GM18868 (cell line): Measurements from ENCODE around the gene CAMSAP1.
"Not testable (repeated sequence)": the region's sequence is repeated elsewhere in the genome, so short reads cannot be mapped to it uniquely, and the experiment has no call there.

Source experiments
- ATAC-seq: cut with Tn5 transposase; IDR thresholded peaks from one replicate; pipeline ENCODE4 v1.9.1; 2021; ENCODE audit warnings: mild to moderate bottlenecking, moderate library complexity; ENCODE audit not compliant: unreplicated experiment

Gene CAMSAP1, protein sequence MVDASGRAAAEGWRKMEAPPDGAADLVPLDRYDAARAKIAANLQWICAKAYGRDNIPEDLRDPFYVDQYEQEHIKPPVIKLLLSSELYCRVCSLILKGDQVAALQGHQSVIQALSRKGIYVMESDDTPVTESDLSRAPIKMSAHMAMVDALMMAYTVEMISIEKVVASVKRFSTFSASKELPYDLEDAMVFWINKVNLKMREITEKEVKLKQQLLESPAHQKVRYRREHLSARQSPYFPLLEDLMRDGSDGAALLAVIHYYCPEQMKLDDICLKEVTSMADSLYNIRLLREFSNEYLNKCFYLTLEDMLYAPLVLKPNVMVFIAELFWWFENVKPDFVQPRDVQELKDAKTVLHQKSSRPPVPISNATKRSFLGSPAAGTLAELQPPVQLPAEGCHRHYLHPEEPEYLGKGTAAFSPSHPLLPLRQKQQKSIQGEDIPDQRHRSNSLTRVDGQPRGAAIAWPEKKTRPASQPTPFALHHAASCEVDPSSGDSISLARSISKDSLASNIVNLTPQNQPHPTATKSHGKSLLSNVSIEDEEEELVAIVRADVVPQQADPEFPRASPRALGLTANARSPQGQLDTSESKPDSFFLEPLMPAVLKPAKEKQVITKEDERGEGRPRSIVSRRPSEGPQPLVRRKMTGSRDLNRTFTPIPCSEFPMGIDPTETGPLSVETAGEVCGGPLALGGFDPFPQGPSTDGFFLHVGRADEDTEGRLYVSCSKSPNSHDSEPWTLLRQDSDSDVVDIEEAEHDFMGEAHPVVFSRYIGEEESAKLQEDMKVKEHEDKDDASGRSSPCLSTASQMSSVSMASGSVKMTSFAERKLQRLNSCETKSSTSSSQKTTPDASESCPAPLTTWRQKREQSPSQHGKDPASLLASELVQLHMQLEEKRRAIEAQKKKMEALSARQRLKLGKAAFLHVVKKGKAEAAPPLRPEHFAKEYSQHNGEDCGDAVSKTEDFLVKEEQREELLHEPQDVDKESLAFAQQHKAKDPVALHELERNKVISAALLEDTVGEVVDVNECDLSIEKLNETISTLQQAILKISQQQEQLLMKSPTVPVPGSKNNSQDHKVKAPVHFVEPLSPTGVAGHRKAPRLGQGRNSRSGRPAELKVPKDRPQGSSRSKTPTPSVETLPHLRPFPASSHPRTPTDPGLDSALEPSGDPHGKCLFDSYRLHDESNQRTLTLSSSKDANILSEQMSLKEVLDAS (N-terminal part only)

DNA sequence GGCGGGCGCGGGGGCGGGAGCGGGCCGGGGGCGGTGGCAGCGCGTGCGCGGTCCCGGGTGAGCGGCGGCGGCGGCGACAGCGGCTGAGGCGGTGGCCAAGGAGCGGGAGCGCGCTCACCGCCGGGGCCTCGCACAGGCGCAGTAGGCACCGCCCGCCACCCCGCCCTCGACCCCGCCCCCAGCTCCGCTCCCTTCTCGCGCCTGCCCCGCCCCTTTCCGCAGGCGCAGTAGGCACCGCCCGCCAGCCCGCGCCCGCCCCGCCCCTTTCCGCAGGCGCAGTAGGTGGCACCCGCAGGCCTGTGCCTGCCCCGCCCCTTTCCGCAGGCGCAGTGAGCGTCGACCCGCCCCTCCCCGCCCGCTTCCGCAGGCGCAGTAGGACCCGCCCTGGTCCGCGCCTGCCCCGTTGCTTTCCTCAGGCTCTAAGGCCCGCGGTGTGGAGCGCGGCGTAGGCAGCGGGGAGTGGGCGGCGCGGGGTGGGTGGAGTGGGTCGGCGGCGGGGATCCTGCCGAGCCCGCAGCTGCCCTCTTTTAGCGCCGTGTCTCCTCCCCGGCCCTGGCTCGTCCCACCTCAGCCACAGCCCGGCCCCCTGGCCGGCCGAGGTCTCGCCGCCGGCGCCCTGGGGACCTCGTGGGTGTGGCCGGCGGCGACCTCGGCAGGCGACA is at the start of gene CAMSAP1:
TSS of gene CAMSAP1 (minus strand) at position 116 of the 662 bp plus-strand sequence. CDS start 387 bp downstream, outside the sequence.
- ATAC-seq: peak; percentile 81

DNA sequence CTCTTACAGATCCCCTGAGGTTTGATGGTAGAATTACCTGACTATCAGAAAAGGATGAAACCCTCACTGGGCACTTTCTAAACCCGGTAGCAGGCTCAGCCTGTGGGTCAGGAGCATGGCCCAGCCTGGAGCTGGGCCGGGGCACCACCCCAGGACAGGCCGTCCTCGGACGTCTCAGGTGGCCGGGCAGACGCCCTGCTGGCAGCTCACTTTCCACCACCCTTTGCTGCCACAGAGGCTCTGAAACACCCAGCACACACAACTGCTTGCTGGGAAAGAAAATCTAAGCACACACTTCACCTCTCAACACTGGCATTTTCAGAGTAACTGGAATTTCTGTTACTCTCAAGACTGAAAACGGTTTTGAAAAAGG is 49.4 kb upstream of the CAMSAP1 start:
- ATAC-seq: no peak

DNA sequence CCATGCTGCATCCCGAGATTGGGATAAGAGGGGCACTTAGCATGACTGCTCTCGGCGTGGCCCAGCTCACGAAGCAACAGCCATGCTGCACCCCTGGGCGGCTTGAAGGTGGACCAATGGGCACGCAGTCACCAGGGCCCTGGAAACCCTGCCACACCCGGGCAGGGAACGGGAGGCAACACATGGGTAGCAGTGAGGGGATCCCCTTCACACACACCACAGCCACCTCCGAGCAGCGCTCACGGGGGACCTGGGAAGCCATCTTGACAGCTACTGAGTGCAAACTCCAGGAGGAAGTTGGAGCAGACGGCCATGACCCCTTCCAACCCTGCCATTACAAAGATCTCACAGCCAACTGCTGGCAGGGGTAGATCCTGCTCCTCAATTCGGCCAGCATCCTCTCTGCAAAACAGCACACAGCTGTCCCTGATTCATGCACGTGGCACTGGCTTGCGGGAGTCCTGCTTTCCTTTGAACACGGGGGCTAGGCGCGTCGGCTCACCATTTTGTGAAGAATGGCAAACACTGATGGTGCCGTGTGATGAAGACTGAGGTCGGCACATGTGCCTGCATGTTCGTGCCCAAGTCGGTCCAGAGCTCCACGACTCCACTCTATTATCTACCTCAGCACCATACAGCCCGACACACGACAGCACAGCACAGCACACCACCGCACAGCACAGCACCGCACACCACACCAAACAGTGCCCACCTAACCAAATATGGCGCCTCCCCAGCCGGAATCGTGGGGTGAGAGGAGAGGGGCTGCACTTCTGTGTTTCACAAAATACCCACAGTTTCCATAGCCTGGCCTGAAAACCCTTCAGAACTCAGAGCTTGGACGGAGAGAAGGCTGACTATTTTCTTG is 48.8 kb upstream of the CAMSAP1 start:
- ATAC-seq: no peak

DNA sequence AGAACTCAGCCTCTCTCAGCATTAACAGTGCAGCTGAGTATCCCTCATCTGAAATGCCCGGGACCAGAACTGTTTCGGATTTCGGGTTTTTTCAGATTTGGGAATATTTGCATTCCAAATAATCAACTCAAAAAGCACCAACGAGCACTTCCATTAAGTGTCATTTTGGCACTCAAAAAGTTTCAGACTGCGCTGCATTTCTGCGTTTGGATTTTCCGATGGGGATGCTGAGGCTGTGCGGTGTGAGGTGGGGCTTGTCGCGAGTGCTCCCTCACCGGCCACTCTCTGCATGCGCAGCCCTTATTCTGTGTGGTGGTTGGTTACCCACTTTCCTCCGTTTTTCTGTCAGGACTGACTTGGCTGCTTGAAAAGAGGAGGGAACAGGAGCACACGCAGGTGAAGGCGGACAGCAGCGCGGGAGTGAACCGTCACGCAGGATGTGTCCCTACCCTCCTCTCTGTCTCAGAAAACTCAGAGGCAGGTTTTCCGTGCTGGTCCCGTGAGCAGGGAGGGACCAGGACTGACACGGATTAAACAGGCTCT is 45.4 kb upstream of the CAMSAP1 start:
- ATAC-seq: no peak

- no peak for ATAC-seq
Measured at GRCh38 chr9:135951889-135952663, 44.7 kb upstream of the CAMSAP1 start.

- ATAC-seq: not testable (repeated sequence)
Measured at GRCh38 chr9:135951310-135951709, 44.0 kb upstream of the CAMSAP1 start.

DNA sequence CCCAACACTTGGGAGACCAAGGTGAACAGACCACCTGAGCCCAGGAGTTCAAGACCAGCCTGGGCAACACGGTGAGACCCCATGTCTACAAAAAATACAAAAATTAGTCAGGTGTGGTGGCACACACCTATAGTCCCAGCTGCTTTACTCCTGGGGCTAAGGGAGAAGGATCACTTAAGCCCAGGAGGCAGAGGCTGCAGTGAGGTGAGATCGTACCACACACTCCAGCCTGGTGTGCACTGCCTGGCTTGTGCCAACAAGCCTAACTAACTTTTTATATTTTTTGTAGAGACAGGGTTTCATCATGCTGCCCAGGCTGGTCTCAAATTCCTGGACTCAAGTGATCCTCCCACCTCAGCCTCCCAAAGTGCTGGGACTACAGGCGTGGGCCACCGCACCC is 43.5 kb upstream of the CAMSAP1 start:
- not testable (repeated sequence) for ATAC-seq

GRCh38 chr9:135950135-135950682 is 42.9 kb upstream of the CAMSAP1 start:
- no peak for ATAC-seq

DNA sequence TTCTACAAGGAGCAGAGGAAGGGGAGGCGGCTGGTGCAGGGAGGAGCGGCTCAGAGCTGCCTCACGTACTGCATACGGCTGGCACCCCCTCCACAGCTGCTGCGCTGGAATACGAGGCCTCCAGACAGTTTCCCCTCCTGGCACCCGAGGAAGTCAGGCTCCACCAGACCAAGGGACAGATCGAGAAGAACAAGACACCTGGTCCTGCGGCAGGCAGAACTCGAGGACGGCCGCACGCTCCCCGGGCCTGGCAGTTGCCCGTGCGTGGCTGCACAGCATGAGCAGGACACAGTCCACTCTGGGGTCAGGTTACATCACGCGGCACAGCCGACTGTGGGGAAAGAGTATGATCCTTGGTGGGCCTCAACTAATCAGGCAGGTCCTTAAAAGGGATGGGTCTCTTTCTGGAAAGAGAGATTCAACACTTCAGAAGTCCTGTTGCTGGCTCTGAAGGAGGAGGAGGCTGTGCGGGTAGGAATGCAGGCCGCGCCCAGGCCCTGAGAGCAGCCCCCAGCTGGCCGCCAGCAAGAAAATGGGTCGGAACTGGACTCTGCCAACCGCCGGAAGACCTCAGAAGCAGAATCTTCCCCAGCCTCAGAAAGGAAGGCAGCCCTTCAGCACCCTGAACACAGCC is 42.3 kb upstream of the CAMSAP1 start:
- no peak for ATAC-seq

DNA sequence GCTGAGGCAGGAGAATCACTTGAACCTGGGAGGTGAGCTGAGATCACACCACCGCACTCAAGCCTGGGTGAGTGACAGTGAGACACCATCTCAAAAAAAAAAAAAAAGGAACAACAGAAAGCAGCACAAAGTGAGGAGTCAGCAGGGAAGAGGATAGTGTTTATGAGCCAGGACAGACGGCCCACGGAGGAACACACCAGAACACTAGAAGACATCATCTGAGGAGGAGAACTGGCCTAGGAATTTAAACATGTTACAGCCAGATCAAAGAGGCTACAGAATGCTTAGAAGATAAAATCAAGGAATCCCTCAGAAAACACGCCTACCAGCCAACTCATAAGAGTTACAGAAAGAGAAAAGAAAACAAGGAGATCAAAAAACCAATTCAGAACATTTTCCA is 41.6 kb upstream of the CAMSAP1 start:
- ATAC-seq: no peak

DNA sequence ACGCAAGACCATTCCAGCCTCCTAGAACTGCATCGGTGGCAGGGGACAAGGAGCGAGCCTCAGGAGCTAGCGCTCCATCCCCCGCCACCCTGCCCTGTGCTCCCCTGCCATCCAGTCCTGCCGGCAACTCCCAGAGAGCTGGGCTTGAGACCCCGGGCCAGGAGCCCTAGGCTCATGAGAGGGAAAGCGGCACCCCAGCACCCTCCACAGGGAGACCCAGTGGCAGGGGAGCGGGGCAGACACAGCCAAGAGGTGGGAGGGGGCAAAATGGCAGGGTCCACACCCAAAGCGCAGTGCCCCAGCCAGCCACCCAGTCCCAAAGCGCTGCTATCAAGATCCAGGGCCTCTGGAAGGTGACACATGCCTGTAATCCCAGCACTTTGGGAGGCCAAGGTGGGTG is 41.1 kb upstream of the CAMSAP1 start:
- ATAC-seq: no peak

- no peak for ATAC-seq
Measured at GRCh38 chr9:135947582-135947981, 40.2 kb upstream of the CAMSAP1 start.

DNA sequence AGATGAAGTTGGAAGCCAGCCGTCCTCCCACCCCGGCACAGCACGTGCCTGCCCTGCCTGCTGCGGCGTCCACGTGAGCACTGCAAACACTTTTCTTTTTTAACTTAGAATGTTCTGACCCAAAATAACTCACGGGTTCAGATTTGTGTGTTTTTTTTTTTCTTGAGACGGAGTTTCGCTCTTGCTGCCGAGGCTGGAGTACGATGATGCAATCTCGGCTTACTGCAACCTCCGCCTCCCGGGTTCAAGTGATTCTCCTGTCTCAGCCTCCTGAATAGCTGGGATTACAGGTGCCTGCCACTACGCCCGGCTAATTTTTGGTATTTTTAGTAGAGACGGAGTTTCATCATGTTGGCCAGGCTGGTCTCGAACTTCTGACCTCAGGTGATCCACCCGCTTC is 39.8 kb upstream of the CAMSAP1 start:
- not testable (repeated sequence) for ATAC-seq

DNA sequence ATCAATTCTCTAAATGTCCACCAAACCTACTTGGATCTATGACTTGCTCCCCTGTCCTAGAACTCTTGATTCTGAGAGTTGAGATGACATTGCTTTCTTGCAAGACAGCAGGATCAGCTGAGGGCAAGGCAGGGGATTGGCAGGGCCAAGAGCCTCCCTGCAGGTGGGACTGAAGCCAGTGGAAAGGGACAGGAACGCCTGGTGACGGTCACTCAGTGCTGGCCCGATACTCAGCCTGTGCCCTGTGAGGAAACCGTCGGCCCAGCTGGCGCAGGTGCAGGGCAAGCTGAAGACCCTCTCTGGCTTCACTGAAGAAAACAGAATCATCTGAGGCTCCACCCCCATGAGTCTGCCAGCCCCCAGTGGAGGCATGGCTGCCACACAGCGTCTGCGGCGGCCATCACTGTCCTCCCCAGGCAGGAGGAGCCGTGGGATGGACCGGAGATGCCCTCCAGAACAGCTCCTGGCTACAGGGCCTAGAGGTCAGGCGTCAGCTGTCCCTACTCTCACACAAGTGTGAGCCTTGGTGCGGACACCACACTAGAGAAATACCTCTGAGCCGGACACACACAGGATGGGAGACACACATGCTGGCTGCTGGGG is 39.1 kb upstream of the CAMSAP1 start:
- no peak for ATAC-seq

DNA sequence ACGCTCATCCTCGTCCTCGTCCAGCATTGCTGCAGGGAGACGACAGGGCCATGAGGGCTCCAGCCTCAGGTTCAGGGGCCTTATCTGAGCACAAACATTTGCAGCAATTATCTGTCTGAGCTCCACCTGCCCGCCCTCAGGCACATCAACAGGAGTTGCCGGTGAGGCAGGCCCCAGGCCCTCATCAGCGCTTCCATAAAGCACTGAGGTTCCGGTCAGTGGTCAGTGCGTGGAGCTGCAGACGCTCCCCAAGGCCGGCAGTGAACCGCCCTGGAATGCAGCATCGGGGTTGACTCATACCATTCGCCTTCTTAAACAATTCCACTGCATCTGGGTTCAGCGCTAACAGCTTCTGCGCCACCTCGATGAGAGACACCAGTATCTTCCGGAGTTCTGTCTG is 38.6 kb upstream of the CAMSAP1 start:
- no peak for ATAC-seq

DNA sequence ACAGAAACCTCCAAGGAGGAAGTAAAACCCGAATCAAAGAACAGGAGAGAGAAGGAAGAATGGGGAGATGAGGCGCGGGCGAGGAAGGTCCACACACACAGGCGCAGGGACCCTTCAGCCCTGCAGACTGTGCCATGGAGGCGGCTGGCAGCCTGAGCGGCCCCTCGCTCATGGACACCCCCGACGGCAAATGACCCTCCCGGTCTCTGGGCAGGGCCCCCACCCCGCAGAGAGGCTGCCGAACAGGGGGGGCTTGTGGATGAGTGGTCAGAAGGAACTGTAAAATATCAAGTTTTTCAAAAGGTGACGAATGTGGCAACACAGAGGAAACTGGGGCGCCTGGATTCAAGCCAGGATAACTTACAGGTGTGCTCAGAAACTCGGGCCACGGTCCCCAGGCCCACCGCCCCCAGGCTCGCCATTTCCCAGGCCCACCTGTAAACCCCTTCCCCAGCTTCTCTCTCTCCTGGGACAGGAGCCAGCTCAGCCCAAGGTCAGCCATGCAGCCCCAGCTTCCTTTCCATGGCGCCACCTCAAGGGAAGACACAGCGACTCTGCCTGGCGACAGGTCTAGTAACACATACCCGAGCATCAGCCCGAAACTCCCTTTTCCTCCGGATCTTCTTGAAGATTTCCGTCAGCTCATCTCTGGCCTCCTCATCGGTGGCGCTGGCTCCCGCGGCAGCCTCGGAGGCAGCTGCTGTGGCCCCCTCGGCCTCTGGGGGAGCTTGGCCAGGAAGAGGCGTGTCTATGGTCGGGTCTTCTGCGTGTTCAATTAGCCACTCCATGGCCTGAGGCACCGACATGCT is 37.3 kb upstream of the CAMSAP1 start:
- ATAC-seq: no peak

DNA sequence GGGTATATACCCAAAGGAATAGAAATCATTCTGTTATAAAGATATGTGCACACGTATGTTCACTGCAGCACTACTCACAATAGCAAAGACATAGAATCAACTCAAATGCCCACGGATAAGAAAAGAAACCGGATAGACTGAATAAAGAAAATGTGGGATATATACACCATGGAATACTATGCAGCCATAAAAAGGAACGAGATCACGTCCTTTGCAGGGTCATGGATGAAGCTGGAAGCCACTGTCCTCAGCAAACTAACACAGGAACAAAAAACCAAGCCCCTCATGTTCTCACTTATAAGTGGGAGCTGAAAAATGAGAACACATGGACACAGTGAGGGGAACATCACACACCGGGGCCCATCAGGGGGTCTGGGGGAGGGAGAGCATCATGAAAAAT is 36.3 kb upstream of the CAMSAP1 start:
- not testable (repeated sequence) for ATAC-seq
